Measurements from ENCODE around the gene CPB2.

- TF ChIP-seq CTCF (IDR thresholded peaks at IDR 0.05; ENCODE audit: low read depth, low read length), result no peak
- peak; percentile 23 for TF ChIP-seq POLR2A (IDR thresholded peaks at IDR 0.05; ENCODE audit: extremely low read depth, insufficient read length)
These were observed 20.4 kb upstream of the CPB2 start for GRCh38 chr13:46124967-46125933.
